HG02938 (cell line): ENCODE data around the gene TMX2.
"Not testable (repeated sequence)": the region's sequence is repeated elsewhere in the genome, so short reads cannot be mapped to it uniquely, and the experiment has no call there.

Source experiments
- ATAC-seq: cut with Tn5 transposase; IDR thresholded peaks from one replicate; pipeline ENCODE4 v1.9.1; 2021; ENCODE audit warnings: mild to moderate bottlenecking, moderate library complexity; ENCODE audit not compliant: unreplicated experiment

The TMX2 gene

GRCh38 chr11:57711414-57712255 is 758 bp upstream of the TMX2 start, which contains the start of gene MED19:
TSS of gene MED19 (minus strand) at chr11:57712215. CDS start at chr11:57712179, 36 bp downstream.
- peak; percentile 46 for ATAC-seq

GRCh38 chr11:57713835-57714234 is 1.4 kb downstream of the TMX2 start:
- ATAC-seq = no peak

GRCh38 chr11:57716726-57717125 is 4.3 kb downstream of the TMX2 start:
- ATAC-seq = not testable (repeated sequence)

- no peak for ATAC-seq
Measured at GRCh38 chr11:57727185-57727584, 14.8 kb downstream of the TMX2 start.

- no peak for ATAC-seq
Measured at GRCh38 chr11:57728829-57729228, 16.4 kb downstream of the TMX2 start.

GRCh38 chr11:57729479-57729878 is 17.1 kb downstream of the TMX2 start:
- no peak for ATAC-seq

- ATAC-seq = no peak
Measured at GRCh38 chr11:57732661-57733060, 20.3 kb downstream of the TMX2 start.

GRCh38 chr11:57735619-57736298 is 23.4 kb downstream of the TMX2 start:
- no peak for ATAC-seq

GRCh38 chr11:57741132-57742086 is 29.0 kb downstream of the TMX2 start, which contains the start of gene SELENOH:
TSS of gene SELENOH (plus strand) at chr11:57741491. CDS start at chr11:57741596, 105 bp downstream.
- ATAC-seq = peak; percentile 84

GRCh38 chr11:57742087-57742452 is 29.7 kb downstream of the TMX2 start:
- no peak for ATAC-seq

GRCh38 chr11:57744357-57744756 is 32.0 kb downstream of the TMX2 start:
- no peak for ATAC-seq

- ATAC-seq = no peak
Measured at GRCh38 chr11:57745206-57745605, 32.8 kb downstream of the TMX2 start.

GRCh38 chr11:57746920-57747319 is 34.5 kb downstream of the TMX2 start:
- no peak for ATAC-seq

- ATAC-seq = no peak
Measured at GRCh38 chr11:57751176-57751575, 38.8 kb downstream of the TMX2 start.

- no peak for ATAC-seq
Measured at GRCh38 chr11:57751676-57752253, 39.4 kb downstream of the TMX2 start, which contains the start of gene BTBD18. TSS of gene BTBD18 (minus strand) at chr11:57751819. CDS start at chr11:57751188, 631 bp downstream.

GRCh38 chr11:57752954-57753353 is 40.6 kb downstream of the TMX2 start:
- no peak for ATAC-seq

GRCh38 chr11:57758174-57758573 is 45.8 kb downstream of the TMX2 start:
- no peak for ATAC-seq

GRCh38 chr11:57761301-57762234 is 49.2 kb downstream of the TMX2 start, which contains the start of gene CTNND1:
TSS of gene CTNND1 (plus strand) at chr11:57761802. CDS start at chr11:57791479, 29,677 bp downstream.
- ATAC-seq = peak; percentile 93

GRCh38 chr11:57762235-57762861 is 50.0 kb downstream of the TMX2 start:
- ATAC-seq = no peak
